ENCODE measurements around the gene NDUFB4. TPM values are rescaled to one million over a fixed set of nuclear protein-coding genes. Genes with fewer than 3 reads are reported as not detected.

The NDUFB4 gene
- total RNA-seq, 1 donor from 2014 or later: 165 TPM

- H3K27ac Mint-ChIP-seq: peak overlapping the region; percentile 15
- no peak for DNase-seq (ENCODE audit: low spot score, unreplicated experiment)
- H3K36me3 Mint-ChIP-seq (ENCODE audit: insufficient read depth): no peaks in the 10 kb centered on the region
- no peaks in the 10 kb centered on the region for H3K9me3 Mint-ChIP-seq (ENCODE audit: low read depth)
- peaks cover 2% of the 10 kb centered on the region for H3K27me3 Mint-ChIP-seq
- no peak overlapping the region for H3K4me3 Mint-ChIP-seq (ENCODE audit: low read depth)
- H3K4me1 Mint-ChIP-seq (ENCODE audit: low read depth): peaks cover 14% of the 10 kb centered on the region
- TF ChIP-seq CTCF (IDR thresholded peaks at IDR 0.05; ENCODE audit: unreplicated experiment): no peak
Observed at GRCh38 chr3:120560304-120561250, 35.6 kb upstream of the NDUFB4 start.

DNA sequence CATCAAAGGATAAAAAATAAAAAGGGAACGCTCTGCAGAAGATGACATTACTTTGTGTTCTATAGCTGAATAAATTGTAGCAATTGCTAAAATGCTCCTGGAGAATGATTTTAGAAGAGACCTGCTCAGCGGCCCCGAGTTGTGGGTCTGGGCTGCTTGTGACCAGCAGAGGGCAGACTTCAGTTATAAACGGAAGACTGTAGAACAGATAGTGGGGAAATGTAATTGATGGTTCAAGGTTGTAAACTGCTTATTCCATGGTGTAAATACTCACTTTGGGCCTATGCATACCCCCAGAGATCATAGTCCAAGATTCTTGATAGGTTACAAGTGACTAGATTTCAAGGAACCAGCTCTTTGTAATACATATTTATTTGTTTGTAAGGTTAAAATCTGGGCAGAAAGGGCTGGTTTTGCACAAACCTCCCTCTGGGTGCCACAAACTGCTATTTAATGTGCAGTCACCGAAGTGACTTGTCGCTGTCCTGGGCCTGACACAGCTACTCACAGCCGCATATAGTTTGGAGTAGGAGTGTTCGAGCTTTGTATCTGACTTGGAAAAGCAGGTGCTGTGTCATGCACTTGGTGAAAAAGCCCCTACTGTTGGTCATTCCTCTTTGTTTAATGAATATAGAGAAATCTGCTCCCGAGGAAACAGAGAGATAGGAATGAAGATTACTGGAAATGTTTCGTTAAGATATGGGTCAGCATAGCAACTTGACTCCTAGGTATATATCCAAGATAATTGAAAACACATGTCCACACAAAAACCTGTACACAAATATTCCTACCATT lies 34.7 kb upstream of the NDUFB4 start:
- Mint-ChIP-seq H3K36me3 (ENCODE audit: insufficient read depth) (no peaks in the 10 kb centered on the region), H3K27ac (peak overlapping the region; percentile 15), H3K9me3 (ENCODE audit: low read depth) (no peaks in the 10 kb centered on the region), H3K27me3 (peaks cover 2% of the 10 kb centered on the region), H3K4me1 (ENCODE audit: low read depth) (peaks cover 13% of the 10 kb centered on the region), H3K4me3 (ENCODE audit: low read depth) (no peak overlapping the region)
- peak; percentile 90 for TF ChIP-seq CTCF (IDR thresholded peaks at IDR 0.05; ENCODE audit: unreplicated experiment)
- DNase-seq (ENCODE audit: low spot score, unreplicated experiment): peak; percentile 40

DNA sequence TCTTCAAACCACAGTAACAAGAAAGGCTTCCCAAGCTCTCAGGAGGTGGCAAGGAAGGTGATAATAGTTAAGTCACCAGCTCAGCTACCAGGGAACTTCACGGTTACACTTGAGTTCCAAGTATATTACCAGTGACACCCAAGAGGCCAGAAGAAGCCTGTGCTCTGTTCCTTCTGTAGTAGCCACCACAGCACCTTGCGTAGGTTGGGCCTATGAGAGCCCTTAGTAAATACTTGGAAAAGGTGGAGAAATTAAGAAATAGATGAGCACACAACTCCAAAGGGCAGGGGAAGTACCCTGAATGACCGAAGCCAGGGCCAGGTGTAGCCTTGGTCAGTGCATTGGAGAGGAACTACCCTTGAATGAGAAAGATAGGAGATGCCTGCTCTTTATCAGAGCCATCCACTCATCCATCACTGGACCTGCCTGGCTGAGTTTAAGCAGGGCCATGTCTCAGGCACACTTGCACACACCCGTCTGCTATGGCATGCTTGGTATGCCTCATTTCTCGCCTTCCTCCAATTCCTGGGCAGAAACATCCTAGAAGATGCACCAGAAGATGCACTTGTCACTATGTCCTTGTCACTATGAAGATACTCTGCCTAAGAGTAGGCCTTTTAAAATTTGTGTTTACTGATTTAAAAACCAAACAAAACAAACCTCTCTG lies 32.6 kb upstream of the NDUFB4 start:
- peaks cover 2% of the 10 kb centered on the region for H3K27me3 Mint-ChIP-seq
- H3K4me1 Mint-ChIP-seq (ENCODE audit: low read depth): peaks cover 13% of the 10 kb centered on the region

DNA sequence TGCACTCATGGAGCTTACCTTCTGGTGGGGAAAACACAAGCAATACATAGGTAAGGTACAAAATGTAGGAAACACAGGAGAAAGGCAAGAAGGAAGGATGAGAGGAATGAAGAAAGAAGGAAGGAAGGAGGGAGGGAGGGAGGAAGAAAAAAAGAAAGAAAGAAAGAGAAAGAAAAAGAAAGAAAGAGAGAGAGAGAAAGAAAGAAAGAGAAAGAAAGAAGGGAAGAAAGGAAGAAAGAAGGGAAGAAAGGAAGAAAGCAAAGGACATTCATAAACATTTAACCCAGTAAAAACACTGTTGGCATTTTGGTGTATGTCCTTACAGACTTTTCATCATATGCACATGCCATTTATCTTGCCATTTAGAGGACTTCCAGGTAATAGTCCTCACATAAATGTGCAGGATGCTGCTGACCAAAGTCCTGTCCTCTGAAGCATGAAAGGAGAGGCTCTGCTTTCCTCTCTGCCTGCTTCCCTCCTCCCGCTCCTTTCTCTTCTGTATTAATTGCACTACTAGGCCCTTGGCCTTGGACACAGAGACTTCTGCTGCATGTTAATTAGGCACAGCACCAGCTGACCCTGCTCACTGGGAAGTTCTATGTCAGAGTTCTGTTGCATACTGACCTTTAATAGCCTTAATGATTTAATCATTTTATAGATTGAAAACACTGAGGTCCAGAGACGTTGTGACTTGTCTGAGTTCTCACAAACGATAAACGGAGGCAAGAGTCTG lies 29.7 kb upstream of the NDUFB4 start:
- peaks cover 5% of the 10 kb centered on the region for H3K4me1 Mint-ChIP-seq (ENCODE audit: low read depth)
- TF ChIP-seq CTCF (IDR thresholded peaks at IDR 0.05; ENCODE audit: unreplicated experiment): no peak
- no peaks in the 10 kb centered on the region for H3K36me3 Mint-ChIP-seq (ENCODE audit: insufficient read depth)
- no peak for DNase-seq (ENCODE audit: low spot score, unreplicated experiment)
- H3K27me3 Mint-ChIP-seq: no peaks in the 10 kb centered on the region
- no peak overlapping the region for H3K27ac Mint-ChIP-seq
- no peak overlapping the region for H3K4me3 Mint-ChIP-seq (ENCODE audit: low read depth)
- no peaks in the 10 kb centered on the region for H3K9me3 Mint-ChIP-seq (ENCODE audit: low read depth)

More for the DNA sequence above, 32.6 kb upstream of the NDUFB4 start:
- Mint-ChIP-seq H3K4me3 (ENCODE audit: low read depth) (no peak overlapping the region), H3K36me3 (ENCODE audit: insufficient read depth) (no peaks in the 10 kb centered on the region), H3K9me3 (ENCODE audit: low read depth) (no peaks in the 10 kb centered on the region), H3K27ac (no peak overlapping the region)
- DNase-seq (ENCODE audit: low spot score, unreplicated experiment): no peak
- TF ChIP-seq CTCF (IDR thresholded peaks at IDR 0.05; ENCODE audit: unreplicated experiment): no peak
